ENCODE data around the gene LRRC10. TPM values are rescaled to one million over a fixed set of nuclear protein-coding genes. Genes with fewer than 3 reads are reported as not detected.

The LRRC10 gene
- total RNA-seq, 2 donors from 2014 or later, result not detected

GRCh38 chr12:69655616-69656340 lies 45.1 kb upstream of the LRRC10 start:
- H3K4me1 ChIP-seq, result no peaks in the 10 kb centered on the region
- no peak overlapping the region for H3K4me3 ChIP-seq
- intact Hi-C loops (cut with DNase I), result no loop called here
- H3K9me3 ChIP-seq, result no peaks in the 10 kb centered on the region
- TF ChIP-seq, protein P1, sequence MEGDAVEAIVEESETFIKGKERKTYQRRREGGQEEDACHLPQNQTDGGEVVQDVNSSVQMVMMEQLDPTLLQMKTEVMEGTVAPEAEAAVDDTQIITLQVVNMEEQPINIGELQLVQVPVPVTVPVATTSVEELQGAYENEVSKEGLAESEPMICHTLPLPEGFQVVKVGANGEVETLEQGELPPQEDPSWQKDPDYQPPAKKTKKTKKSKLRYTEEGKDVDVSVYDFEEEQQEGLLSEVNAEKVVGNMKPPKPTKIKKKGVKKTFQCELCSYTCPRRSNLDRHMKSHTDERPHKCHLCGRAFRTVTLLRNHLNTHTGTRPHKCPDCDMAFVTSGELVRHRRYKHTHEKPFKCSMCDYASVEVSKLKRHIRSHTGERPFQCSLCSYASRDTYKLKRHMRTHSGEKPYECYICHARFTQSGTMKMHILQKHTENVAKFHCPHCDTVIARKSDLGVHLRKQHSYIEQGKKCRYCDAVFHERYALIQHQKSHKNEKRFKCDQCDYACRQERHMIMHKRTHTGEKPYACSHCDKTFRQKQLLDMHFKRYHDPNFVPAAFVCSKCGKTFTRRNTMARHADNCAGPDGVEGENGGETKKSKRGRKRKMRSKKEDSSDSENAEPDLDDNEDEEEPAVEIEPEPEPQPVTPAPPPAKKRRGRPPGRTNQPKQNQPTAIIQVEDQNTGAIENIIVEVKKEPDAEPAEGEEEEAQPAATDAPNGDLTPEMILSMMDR (IDR thresholded peaks at IDR 0.05), result no peak
- no peaks in the 10 kb centered on the region for H3K36me3 ChIP-seq
- no peak for DNase-seq
- no peak overlapping the region for H3K9ac ChIP-seq (ENCODE audit: low read depth in 2 of 2, low read length in 2 of 2)
- no peaks in the 10 kb centered on the region for H3K27me3 ChIP-seq
- no peak overlapping the region for H3K27ac ChIP-seq

DNA sequence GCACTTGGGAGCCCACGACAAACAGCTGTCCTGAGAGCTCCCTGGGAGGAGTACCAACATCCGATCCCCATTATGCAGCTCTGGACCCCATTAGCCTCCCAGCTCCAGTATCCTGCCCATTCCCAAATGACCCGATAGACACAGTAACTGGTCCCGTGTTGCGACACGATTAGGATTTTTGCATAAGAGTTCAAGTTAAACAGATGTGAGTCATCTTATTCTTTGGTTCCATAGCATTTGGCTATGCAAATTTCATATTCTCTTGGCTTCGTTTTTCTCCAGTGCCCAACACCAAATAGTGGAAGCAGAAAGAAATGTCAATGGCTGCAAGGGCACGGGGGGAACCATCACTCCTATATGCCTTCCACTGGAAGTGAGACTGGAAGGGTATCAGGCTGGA lies 43.0 kb upstream of the LRRC10 start:
- H3K9ac ChIP-seq (ENCODE audit: low read depth in 2 of 2, low read length in 2 of 2), result no peak overlapping the region
- H3K9me3 ChIP-seq, result no peaks in the 10 kb centered on the region

DNA sequence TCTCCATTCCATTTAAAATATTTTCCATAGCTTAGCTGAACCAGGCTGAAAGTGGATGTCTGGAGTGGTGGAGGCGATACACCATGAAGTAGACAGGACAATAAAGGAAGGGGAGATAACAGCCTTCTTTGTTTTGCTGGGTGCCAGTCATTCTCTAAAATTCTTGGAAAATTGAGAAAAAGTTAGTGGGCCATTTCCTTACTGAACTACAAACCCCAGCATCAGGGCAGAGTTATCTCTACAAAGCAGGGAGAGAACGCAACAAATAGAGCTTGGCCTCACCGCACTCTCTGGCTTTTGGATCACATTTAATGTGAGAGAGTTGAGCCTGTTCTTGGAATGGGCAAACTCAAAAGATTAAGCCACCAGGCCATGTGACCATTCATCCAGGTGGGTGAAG lies 41.2 kb upstream of the LRRC10 start:
- intact Hi-C loops (cut with DNase I), result no loop called here

More for the DNA sequence above, 43.0 kb upstream of the LRRC10 start:
- TF ChIP-seq, protein P1 (IDR thresholded peaks at IDR 0.05), result no peak
- Histone ChIP-seq H3K36me3 (no peaks in the 10 kb centered on the region), H3K4me1 (no peaks in the 10 kb centered on the region), H3K27ac (no peak overlapping the region), H3K4me3 (no peak overlapping the region), H3K27me3 (no peaks in the 10 kb centered on the region)
- no peak for DNase-seq
- intact Hi-C loops (cut with DNase I), result no loop called here

GRCh38 chr12:69649529-69649928 lies 38.8 kb upstream of the LRRC10 start:
- no peak for DNase-seq
- H3K36me3 ChIP-seq, result no peaks in the 10 kb centered on the region
- H3K4me3 ChIP-seq, result no peak overlapping the region
- H3K9ac ChIP-seq (ENCODE audit: low read depth in 2 of 2, low read length in 2 of 2), result no peak overlapping the region
- intact Hi-C loops (cut with DNase I), result loop anchor here (10.0 kb wide), 1 partner anchor 265 kb away; no protein-coding TSS in a partner anchor
- H3K27ac ChIP-seq, result no peak overlapping the region
- H3K9me3 ChIP-seq, result no peaks in the 10 kb centered on the region
- no peaks in the 10 kb centered on the region for H3K27me3 ChIP-seq
- no peaks in the 10 kb centered on the region for H3K4me1 ChIP-seq
- TF ChIP-seq, protein P1 (IDR thresholded peaks at IDR 0.05), result no peak

More for the DNA sequence above, 41.2 kb upstream of the LRRC10 start:
- Histone ChIP-seq H3K9me3 (no peaks in the 10 kb centered on the region), H3K36me3 (no peaks in the 10 kb centered on the region), H3K9ac (ENCODE audit: low read depth in 2 of 2, low read length in 2 of 2) (no peak overlapping the region), H3K4me3 (no peak overlapping the region), H3K4me1 (no peaks in the 10 kb centered on the region), H3K27ac (no peak overlapping the region), H3K27me3 (no peaks in the 10 kb centered on the region)
- TF ChIP-seq, protein P1 (IDR thresholded peaks at IDR 0.05), result no peak
- DNase-seq, result no peak

DNA sequence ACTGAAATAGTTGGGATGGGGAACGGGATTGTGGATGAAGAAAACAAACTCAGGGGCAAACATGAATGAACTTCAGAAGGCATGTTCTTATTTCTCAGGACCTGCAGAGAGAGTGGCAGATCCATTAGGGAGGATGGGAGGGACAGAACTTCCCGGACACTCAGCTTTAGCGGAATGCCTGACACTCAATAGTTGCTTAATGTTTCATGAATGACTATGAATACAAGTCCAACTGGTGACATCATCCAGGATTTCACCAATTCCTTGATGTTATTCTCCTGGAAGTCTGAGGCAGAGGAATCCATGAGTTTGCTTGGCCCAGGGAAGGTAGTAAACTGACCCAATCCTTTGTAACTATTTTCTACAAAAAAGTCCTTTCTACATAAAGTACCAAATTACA lies 37.8 kb upstream of the LRRC10 start:
- TF ChIP-seq, protein P1 (IDR thresholded peaks at IDR 0.05), result no peak
- Histone ChIP-seq H3K4me3 (no peak overlapping the region), H3K27ac (no peak overlapping the region), H3K9ac (ENCODE audit: low read depth in 2 of 2, low read length in 2 of 2) (no peak overlapping the region), H3K9me3 (no peaks in the 10 kb centered on the region), H3K27me3 (no peaks in the 10 kb centered on the region), H3K36me3 (no peaks in the 10 kb centered on the region), H3K4me1 (no peaks in the 10 kb centered on the region)
- no peak for DNase-seq
- intact Hi-C loops (cut with DNase I), result loop anchor here (10.0 kb wide), 1 partner anchor 264 kb away; no protein-coding TSS in a partner anchor
